ENCODE data around the gene GABRE.

GABRE gene, protein sequence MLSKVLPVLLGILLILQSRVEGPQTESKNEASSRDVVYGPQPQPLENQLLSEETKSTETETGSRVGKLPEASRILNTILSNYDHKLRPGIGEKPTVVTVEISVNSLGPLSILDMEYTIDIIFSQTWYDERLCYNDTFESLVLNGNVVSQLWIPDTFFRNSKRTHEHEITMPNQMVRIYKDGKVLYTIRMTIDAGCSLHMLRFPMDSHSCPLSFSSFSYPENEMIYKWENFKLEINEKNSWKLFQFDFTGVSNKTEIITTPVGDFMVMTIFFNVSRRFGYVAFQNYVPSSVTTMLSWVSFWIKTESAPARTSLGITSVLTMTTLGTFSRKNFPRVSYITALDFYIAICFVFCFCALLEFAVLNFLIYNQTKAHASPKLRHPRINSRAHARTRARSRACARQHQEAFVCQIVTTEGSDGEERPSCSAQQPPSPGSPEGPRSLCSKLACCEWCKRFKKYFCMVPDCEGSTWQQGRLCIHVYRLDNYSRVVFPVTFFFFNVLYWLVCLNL

DNA sequence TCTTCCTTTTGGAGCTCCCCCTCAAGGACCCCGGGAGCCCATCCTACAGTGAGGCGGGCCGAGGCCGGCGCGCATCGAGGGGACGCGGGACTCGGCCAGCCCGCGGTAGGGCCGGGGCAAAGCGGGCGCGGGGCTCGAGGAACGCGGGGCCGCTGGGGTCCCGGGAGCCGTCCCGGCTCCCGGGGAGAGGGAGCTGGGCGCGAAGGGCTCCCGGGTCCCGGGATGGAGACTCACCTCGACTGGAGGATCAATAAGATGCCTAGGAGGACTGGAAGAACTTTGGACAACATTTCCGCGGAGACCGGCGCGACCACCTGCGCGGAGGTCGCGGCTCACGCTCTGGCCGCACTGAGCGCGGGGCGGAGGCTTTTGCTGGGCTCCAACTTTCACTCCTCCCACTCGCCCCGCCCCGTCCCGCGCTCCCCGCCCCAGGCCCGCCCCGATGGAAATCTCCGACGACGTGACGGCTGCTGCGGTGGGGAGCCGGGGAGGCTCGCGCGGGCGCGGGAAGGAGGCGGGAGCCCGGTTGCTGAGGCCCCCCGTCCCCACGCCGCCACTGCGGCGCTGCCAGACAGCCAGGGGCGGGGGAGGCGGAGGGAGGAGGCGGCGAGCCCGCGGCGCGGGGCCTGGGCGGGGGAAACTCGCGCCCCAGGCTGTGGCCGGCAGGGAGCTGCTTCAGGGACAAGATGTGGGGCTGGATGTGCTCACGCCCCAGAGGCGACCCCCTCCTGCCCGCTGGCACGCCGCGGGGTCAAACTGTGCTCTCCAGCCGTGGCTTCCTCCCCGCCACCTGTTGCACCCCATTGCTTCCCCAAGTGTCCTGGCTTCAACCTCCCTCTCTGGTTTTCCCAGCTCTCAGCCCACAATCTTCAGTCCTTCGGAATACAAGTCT, at the start of gene GABRE:
TSS of gene GABRE (minus strand) at position 341 of the 892 bp plus-strand sequence. CDS start at position 290, 51 bp downstream.
- Histone ChIP-seq H3K27me3 (ENCODE audit: control insufficient read depth, insufficient read depth, low read length) (peaks cover 27% of the 10 kb centered on the region), H3K36me3 (ENCODE audit: control insufficient read depth, low read depth, low read length) (no peaks in the 10 kb centered on the region), H3K4me1 (ENCODE audit: control insufficient read depth, low read depth, low read length) (no peaks in the 10 kb centered on the region), H3K4me3 (ENCODE audit: low read length) (peak within 1 kb of the TSS; percentile 31), H3K9me3 (ENCODE audit: control insufficient read depth, low read depth, low read length) (peaks cover 6% of the 10 kb centered on the region), H3K27ac (ENCODE audit: low read length) (no peak within 1 kb of the TSS), H3K9ac (ENCODE audit: low read length) (no peak within 1 kb of the TSS)

DNA sequence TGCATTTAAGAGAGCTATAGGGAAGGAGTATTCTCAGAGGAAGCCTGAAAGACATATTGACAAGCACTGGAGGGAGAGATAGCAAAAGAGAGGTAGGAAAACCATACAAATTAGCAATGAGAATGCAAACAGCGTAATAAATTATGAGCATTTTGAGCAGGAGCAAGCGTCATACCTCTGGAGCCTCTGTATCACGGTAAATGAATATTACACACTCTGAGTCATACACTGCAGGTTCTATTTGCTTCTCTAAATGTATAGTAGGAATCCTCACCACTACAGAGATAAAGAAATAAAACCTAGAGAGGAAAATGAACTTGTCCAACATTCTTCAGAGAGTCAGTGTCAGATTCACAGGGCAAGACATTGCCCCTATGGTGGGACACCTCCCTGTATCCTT, 46.4 kb upstream of the GABRE start:
- Histone ChIP-seq H3K36me3 (ENCODE audit: control insufficient read depth, low read depth, low read length) (no peaks in the 10 kb centered on the region), H3K9ac (ENCODE audit: low read length) (no peak overlapping the region), H3K9me3 (ENCODE audit: control insufficient read depth, low read depth, low read length) (peaks cover 21% of the 10 kb centered on the region), H3K4me3 (ENCODE audit: low read length) (no peak overlapping the region), H3K27me3 (ENCODE audit: control insufficient read depth, insufficient read depth, low read length) (no peaks in the 10 kb centered on the region), H3K4me1 (ENCODE audit: control insufficient read depth, low read depth, low read length) (no peaks in the 10 kb centered on the region), H3K27ac (ENCODE audit: low read length) (no peak overlapping the region)

DNA sequence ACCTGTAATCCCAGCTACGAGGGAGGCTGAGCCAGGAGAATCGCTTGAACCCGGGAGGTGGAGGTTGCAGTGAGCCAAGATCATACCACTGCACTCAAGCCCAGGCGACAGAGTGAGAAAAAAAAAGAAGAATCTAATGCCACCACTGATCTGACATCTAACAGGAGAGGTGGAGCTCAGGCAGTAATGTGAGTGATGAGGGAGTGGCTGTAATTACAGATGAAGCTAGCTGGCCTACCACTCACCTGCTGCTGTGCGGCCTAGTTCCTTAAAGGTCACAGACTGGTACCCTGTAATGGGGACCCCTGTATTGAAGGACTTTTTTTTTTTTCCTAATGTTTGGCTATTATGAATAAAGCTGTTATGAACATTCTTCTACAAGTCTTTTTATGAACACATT, 25.3 kb upstream of the GABRE start:
- no peaks in the 10 kb centered on the region for H3K36me3 ChIP-seq (ENCODE audit: control insufficient read depth, low read depth, low read length)
- peaks cover 7% of the 10 kb centered on the region for H3K9me3 ChIP-seq (ENCODE audit: control insufficient read depth, low read depth, low read length)
- H3K4me1 ChIP-seq (ENCODE audit: control insufficient read depth, low read depth, low read length) = no peaks in the 10 kb centered on the region
- H3K4me3 ChIP-seq (ENCODE audit: low read length) = no peak overlapping the region
- no peak overlapping the region for H3K27ac ChIP-seq (ENCODE audit: low read length)
- no peak overlapping the region for H3K9ac ChIP-seq (ENCODE audit: low read length)
- no peaks in the 10 kb centered on the region for H3K27me3 ChIP-seq (ENCODE audit: control insufficient read depth, insufficient read depth, low read length)

DNA sequence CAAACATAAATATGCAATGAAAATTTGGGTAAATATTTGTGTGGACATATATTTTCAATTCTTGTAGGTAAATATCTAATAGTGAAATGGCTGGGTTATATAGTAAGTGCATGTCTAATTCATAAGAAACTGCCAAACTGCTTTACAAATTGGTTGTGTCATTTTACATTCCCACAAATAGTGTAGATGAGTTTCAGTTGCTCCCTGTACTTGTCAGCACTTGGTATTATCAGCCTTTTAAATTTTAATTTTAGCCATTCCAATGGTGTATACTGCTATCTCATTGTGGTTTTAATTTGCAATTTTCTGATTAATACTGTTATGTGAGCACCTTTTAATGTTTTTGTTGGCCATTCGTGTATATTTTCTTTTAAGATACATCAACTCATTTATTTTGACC, 23.1 kb upstream of the GABRE start:
- H3K9ac ChIP-seq (ENCODE audit: low read length) = no peak overlapping the region
- no peaks in the 10 kb centered on the region for H3K4me1 ChIP-seq (ENCODE audit: control insufficient read depth, low read depth, low read length)
- no peak overlapping the region for H3K27ac ChIP-seq (ENCODE audit: low read length)
- no peaks in the 10 kb centered on the region for H3K27me3 ChIP-seq (ENCODE audit: control insufficient read depth, insufficient read depth, low read length)
- H3K36me3 ChIP-seq (ENCODE audit: control insufficient read depth, low read depth, low read length) = no peaks in the 10 kb centered on the region
- H3K4me3 ChIP-seq (ENCODE audit: low read length) = no peak overlapping the region
- H3K9me3 ChIP-seq (ENCODE audit: control insufficient read depth, low read depth, low read length) = peaks cover 7% of the 10 kb centered on the region

DNA sequence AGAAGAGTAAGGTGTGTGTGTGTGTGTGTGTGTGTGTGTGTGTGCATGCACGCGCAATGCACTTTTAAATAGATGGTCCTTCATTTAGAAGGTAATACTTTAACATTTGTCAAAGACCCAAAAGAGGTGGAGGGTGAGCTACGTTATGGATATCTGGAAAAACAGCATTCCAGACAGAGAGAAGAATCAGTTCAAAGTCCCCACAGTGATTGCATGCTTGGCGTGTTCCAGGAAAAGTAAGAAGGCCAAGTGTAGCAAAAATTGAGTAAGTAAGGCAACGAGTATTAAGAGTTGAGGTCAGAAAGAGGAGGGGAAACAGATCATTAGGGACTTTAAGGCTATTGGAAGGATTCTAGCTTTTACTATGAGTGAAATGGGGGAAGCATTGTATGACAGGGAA, 21.9 kb upstream of the GABRE start:
- Histone ChIP-seq H3K36me3 (ENCODE audit: control insufficient read depth, low read depth, low read length) (no peaks in the 10 kb centered on the region), H3K4me1 (ENCODE audit: control insufficient read depth, low read depth, low read length) (no peaks in the 10 kb centered on the region), H3K27ac (ENCODE audit: low read length) (no peak overlapping the region), H3K9ac (ENCODE audit: low read length) (no peak overlapping the region), H3K9me3 (ENCODE audit: control insufficient read depth, low read depth, low read length) (peaks cover 7% of the 10 kb centered on the region), H3K27me3 (ENCODE audit: control insufficient read depth, insufficient read depth, low read length) (no peaks in the 10 kb centered on the region), H3K4me3 (ENCODE audit: low read length) (no peak overlapping the region)

DNA sequence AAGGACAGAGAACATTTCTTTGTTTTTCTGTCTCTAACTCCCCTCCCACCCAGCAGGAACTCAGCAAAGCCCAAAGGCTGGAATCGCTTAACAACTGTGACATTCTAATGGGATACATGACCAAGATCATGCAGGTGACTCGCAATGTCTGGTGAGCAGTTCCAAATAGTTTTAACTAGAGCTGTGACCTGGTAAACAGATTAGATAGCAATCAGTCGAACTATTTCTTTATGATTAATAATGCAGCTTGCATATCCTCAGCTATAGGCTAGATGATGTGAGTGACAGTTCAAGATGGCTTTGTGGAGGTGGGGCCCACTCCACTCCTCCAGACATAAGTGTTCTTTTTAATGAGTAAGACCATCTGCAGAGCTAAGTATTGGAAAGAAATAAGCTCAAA, 20.0 kb upstream of the GABRE start:
- H3K9me3 ChIP-seq (ENCODE audit: control insufficient read depth, low read depth, low read length) = peaks cover 7% of the 10 kb centered on the region
- no peaks in the 10 kb centered on the region for H3K27me3 ChIP-seq (ENCODE audit: control insufficient read depth, insufficient read depth, low read length)
- H3K4me1 ChIP-seq (ENCODE audit: control insufficient read depth, low read depth, low read length) = no peaks in the 10 kb centered on the region
- no peak overlapping the region for H3K4me3 ChIP-seq (ENCODE audit: low read length)
- no peak overlapping the region for H3K9ac ChIP-seq (ENCODE audit: low read length)
- no peak overlapping the region for H3K27ac ChIP-seq (ENCODE audit: low read length)
- H3K36me3 ChIP-seq (ENCODE audit: control insufficient read depth, low read depth, low read length) = no peaks in the 10 kb centered on the region

DNA sequence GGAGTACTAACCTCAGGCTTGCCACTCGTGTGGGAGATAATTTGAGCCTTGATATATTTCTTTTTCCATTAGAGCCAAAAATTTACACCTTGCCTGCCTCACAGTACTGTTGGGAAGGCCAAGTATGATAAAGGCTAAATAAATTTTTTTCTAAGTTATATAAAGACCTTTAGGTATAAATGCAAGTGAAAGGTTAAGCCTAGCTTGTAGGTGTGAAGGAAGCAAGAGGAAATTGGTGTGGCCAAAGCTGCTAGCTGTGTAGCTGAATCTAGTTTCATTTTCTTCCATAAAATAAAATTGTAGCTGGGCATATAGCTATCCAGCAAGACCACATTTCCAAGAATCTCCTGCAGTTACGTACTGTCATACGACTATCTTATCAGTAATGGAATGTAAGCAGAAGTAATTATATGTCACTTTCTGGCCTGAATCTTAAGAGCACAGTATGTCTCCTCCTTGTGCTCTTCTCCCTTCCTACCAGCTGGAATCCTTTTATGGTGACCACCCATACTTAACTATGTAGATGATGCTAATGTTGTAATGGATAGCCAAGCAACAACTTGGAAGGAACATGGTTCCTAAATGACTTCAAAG, 14.3 kb upstream of the GABRE start:
- Histone ChIP-seq H3K27me3 (ENCODE audit: control insufficient read depth, insufficient read depth, low read length) (no peaks in the 10 kb centered on the region), H3K4me3 (ENCODE audit: low read length) (no peak overlapping the region), H3K36me3 (ENCODE audit: control insufficient read depth, low read depth, low read length) (no peaks in the 10 kb centered on the region), H3K9me3 (ENCODE audit: control insufficient read depth, low read depth, low read length) (peaks cover 4% of the 10 kb centered on the region), H3K9ac (ENCODE audit: low read length) (no peak overlapping the region), H3K27ac (ENCODE audit: low read length) (no peak overlapping the region), H3K4me1 (ENCODE audit: control insufficient read depth, low read depth, low read length) (no peaks in the 10 kb centered on the region)

DNA sequence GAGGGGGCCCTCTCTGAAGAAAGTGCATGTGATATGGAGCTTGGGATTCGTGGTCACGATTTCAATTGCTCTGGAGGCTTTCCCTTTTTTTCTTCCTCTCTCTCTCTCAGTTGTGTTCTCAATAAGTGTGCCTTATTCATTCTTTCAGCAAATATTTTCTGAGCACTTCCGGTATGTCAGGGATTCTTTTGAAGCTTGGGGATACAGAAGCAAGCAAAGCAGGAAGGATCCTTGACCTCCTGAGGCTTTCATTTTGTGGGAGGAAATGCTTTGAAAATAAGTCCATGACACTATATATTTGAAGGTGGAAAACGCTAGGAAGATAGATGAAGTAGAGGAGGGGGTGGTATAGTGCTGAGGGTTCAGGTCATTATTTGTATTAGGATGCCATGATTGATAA, 12.6 kb upstream of the GABRE start:
- no peak overlapping the region for H3K27ac ChIP-seq (ENCODE audit: low read length)

DNA sequence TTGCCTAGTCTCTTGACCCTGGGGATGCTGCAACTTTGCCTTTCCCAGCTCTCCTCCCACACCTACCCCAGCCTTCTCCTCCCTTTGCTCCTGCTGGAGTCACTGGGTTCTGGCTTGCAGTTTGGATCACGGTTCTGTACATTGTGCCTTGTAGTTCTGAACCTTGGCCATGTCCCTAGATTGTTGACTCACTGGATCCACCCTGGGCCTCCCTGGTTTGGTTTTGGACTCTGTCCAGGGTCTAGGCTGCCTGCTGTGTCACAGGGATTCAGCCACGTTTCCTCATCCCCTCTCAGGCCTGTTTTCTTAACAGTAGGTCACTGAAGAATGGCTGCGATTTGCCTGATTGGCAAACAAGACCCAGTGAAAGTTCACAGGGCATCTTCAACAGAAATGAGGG, 11.5 kb upstream of the GABRE start:
- Histone ChIP-seq H3K4me1 (ENCODE audit: control insufficient read depth, low read depth, low read length) (no peaks in the 10 kb centered on the region), H3K27ac (ENCODE audit: low read length) (no peak overlapping the region), H3K27me3 (ENCODE audit: control insufficient read depth, insufficient read depth, low read length) (no peaks in the 10 kb centered on the region), H3K4me3 (ENCODE audit: low read length) (no peak overlapping the region), H3K36me3 (ENCODE audit: control insufficient read depth, low read depth, low read length) (no peaks in the 10 kb centered on the region), H3K9me3 (ENCODE audit: control insufficient read depth, low read depth, low read length) (peaks cover 15% of the 10 kb centered on the region), H3K9ac (ENCODE audit: low read length) (no peak overlapping the region)

More for the DNA sequence above, 12.6 kb upstream of the GABRE start:
- no peaks in the 10 kb centered on the region for H3K27me3 ChIP-seq (ENCODE audit: control insufficient read depth, insufficient read depth, low read length)
- H3K9me3 ChIP-seq (ENCODE audit: control insufficient read depth, low read depth, low read length) = peaks cover 10% of the 10 kb centered on the region
- H3K9ac ChIP-seq (ENCODE audit: low read length) = no peak overlapping the region
- no peak overlapping the region for H3K4me3 ChIP-seq (ENCODE audit: low read length)
- no peaks in the 10 kb centered on the region for H3K36me3 ChIP-seq (ENCODE audit: control insufficient read depth, low read depth, low read length)
- H3K4me1 ChIP-seq (ENCODE audit: control insufficient read depth, low read depth, low read length) = no peaks in the 10 kb centered on the region

DNA sequence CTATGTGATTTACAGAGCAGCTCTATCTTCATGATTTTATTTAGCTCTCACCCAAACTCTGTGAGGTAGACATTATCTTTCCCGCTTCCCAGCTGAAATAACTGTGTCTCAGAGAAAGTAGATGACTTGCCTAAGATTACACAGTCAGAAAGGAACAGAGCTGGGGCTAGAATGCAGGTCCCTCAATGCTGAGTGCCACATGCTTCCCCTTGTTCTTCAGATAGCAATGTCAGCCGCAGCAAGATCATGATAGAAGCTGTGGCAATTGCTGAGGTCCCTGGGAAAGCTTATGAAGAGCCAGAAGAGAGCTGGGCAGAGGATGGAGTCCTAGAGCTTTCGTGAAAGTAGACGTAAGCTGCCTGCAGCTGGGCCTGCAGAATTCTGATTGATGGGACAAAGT, 11.1 kb upstream of the GABRE start:
- Histone ChIP-seq H3K4me1 (ENCODE audit: control insufficient read depth, low read depth, low read length) (no peaks in the 10 kb centered on the region), H3K27ac (ENCODE audit: low read length) (no peak overlapping the region), H3K4me3 (ENCODE audit: low read length) (no peak overlapping the region), H3K9me3 (ENCODE audit: control insufficient read depth, low read depth, low read length) (peaks cover 17% of the 10 kb centered on the region), H3K9ac (ENCODE audit: low read length) (no peak overlapping the region), H3K27me3 (ENCODE audit: control insufficient read depth, insufficient read depth, low read length) (no peaks in the 10 kb centered on the region), H3K36me3 (ENCODE audit: control insufficient read depth, low read depth, low read length) (no peaks in the 10 kb centered on the region)

DNA sequence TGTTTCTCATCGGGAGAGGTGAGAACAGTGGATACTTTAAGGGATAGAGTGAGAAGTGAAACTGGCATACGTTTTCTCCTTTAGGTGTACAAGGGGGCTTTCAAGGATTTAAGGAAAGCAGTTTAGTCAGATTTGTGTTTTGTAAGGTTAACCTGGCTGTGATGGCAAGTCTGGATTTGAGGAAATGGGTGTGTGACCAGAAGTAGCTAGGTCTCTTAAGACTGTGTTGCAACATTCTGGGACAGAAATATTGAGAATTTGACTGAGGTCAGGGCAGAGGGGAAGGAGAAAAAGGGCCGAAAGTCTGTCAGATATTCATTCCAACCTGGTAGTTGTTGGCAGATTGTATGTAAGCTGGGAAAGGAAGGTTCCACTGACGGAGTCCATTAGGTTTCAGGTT, 10.4 kb upstream of the GABRE start:
- no peak overlapping the region for H3K27ac ChIP-seq (ENCODE audit: low read length)

More for the DNA sequence above, 10.4 kb upstream of the GABRE start:
- Histone ChIP-seq H3K27me3 (ENCODE audit: control insufficient read depth, insufficient read depth, low read length) (no peaks in the 10 kb centered on the region), H3K36me3 (ENCODE audit: control insufficient read depth, low read depth, low read length) (no peaks in the 10 kb centered on the region), H3K4me1 (ENCODE audit: control insufficient read depth, low read depth, low read length) (no peaks in the 10 kb centered on the region), H3K9ac (ENCODE audit: low read length) (no peak overlapping the region), H3K4me3 (ENCODE audit: low read length) (no peak overlapping the region), H3K9me3 (ENCODE audit: control insufficient read depth, low read depth, low read length) (peaks cover 18% of the 10 kb centered on the region)

Data from iPS-18a (cell line).